ENCODE results near the gene HOXD13.

GRCh38 chr2:176087330-176088047 is 5.0 kb upstream of the HOXD13 start:
- TF ChIP-seq, protein P1, sequence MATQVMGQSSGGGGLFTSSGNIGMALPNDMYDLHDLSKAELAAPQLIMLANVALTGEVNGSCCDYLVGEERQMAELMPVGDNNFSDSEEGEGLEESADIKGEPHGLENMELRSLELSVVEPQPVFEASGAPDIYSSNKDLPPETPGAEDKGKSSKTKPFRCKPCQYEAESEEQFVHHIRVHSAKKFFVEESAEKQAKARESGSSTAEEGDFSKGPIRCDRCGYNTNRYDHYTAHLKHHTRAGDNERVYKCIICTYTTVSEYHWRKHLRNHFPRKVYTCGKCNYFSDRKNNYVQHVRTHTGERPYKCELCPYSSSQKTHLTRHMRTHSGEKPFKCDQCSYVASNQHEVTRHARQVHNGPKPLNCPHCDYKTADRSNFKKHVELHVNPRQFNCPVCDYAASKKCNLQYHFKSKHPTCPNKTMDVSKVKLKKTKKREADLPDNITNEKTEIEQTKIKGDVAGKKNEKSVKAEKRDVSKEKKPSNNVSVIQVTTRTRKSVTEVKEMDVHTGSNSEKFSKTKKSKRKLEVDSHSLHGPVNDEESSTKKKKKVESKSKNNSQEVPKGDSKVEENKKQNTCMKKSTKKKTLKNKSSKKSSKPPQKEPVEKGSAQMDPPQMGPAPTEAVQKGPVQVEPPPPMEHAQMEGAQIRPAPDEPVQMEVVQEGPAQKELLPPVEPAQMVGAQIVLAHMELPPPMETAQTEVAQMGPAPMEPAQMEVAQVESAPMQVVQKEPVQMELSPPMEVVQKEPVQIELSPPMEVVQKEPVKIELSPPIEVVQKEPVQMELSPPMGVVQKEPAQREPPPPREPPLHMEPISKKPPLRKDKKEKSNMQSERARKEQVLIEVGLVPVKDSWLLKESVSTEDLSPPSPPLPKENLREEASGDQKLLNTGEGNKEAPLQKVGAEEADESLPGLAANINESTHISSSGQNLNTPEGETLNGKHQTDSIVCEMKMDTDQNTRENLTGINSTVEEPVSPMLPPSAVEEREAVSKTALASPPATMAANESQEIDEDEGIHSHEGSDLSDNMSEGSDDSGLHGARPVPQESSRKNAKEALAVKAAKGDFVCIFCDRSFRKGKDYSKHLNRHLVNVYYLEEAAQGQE (IDR thresholded peaks at IDR 0.05; ENCODE audit: borderline replicate concordance in 1 of 2, low read depth in 1 of 2, low read length in 2 of 2) = no peak
- TF ChIP-seq CTCF (CRISPR knock-in tag; IDR thresholded peaks at IDR 0.05) (no peak), ZC3H4 (CRISPR knock-in tag; IDR thresholded peaks at IDR 0.05; ENCODE audit: borderline replicate concordance) (no peak), XRCC5 (optimal IDR thresholded peaks at IDR 0.05; ENCODE audit: low read length) (no peak)

All from HepG2 (cell line).